Measurements from ENCODE around the gene F8. TPM values are rescaled to one million over a fixed set of nuclear protein-coding genes. Genes with fewer than 3 reads are reported as not detected.

Gene F8
- total and polyA plus RNA-seq, 4 donors: 2.7 to 49.9 (median 15.2) TPM

GRCh38 chrX:155046811-155047528, 24.4 kb upstream of the F8 start:
- no peak overlapping the region for H3K4me3 ChIP-seq (ENCODE audit: low read length in 2 of 2)
- WGBS, 2 donors: 61 to 87% methylated on average over 5 of the region's 5 CpGs
- no peaks in the 10 kb centered on the region for H3K4me1 ChIP-seq (ENCODE audit: control insufficient read depth in 1 of 2, insufficient read depth in 2 of 2, low read length in 2 of 2)
- no peaks in the 10 kb centered on the region for H3K27me3 ChIP-seq (ENCODE audit: control insufficient read depth in 1 of 2, insufficient read depth in 2 of 2, low read length in 1 of 2)
- H3K36me3 ChIP-seq (ENCODE audit: control insufficient read depth in 1 of 2, insufficient read depth in 2 of 2, low read length in 1 of 2): peaks cover 0 to 4% of the 10 kb centered on the region in 2 donors
- intact Hi-C loops (cut with DNase I): no loop called here
- no peak overlapping the region for H3K27ac ChIP-seq (ENCODE audit: low read depth in 1 of 2, low read length in 2 of 2)
- ATAC-seq (ENCODE audit: low FRiP score) (no peak), DNase-seq (no peak)
- no peaks in the 10 kb centered on the region for H3K9me3 ChIP-seq (ENCODE audit: control insufficient read depth, low read length)

GRCh38 chrX:155046129-155046810, 23.7 kb upstream of the F8 start:
- WGBS, 2 donors: 63 to 86% methylated on average over 6 of the region's 6 CpGs
- Histone ChIP-seq H3K36me3 (ENCODE audit: control insufficient read depth in 1 of 2, insufficient read depth in 2 of 2, low read length in 1 of 2) (peaks cover 0 to 4% of the 10 kb centered on the region in 2 donors), H3K4me3 (ENCODE audit: low read length in 2 of 2) (no peak overlapping the region), H3K27ac (ENCODE audit: low read depth in 1 of 2, low read length in 2 of 2) (no peak overlapping the region), H3K4me1 (ENCODE audit: control insufficient read depth in 1 of 2, insufficient read depth in 2 of 2, low read length in 2 of 2) (no peaks in the 10 kb centered on the region), H3K9me3 (ENCODE audit: control insufficient read depth, low read length) (no peaks in the 10 kb centered on the region), H3K27me3 (ENCODE audit: control insufficient read depth in 1 of 2, insufficient read depth in 2 of 2, low read length in 1 of 2) (no peaks in the 10 kb centered on the region)
- intact Hi-C loops (cut with DNase I): no loop called here
- DNase-seq: no peak
- no peak for ATAC-seq (ENCODE audit: low FRiP score)

GRCh38 chrX:155035688-155036087, 13.2 kb upstream of the F8 start:
- DNase-seq (no peak), ATAC-seq (ENCODE audit: low FRiP score) (no peak)
- intact Hi-C loops (cut with DNase I): no loop called here
- H3K27me3 ChIP-seq (ENCODE audit: control insufficient read depth in 1 of 2, insufficient read depth in 2 of 2, low read length in 1 of 2): no peaks in the 10 kb centered on the region
- no peaks in the 10 kb centered on the region for H3K4me1 ChIP-seq (ENCODE audit: control insufficient read depth in 1 of 2, insufficient read depth in 2 of 2, low read length in 2 of 2)
- no peaks in the 10 kb centered on the region for H3K36me3 ChIP-seq (ENCODE audit: control insufficient read depth in 1 of 2, insufficient read depth in 2 of 2, low read length in 1 of 2)
- no peaks in the 10 kb centered on the region for H3K9me3 ChIP-seq (ENCODE audit: control insufficient read depth, low read length)
- H3K4me3 ChIP-seq (ENCODE audit: low read length in 2 of 2): no peak overlapping the region
- H3K27ac ChIP-seq (ENCODE audit: low read depth in 1 of 2, low read length in 2 of 2): no peak overlapping the region
- 95 to 97% methylated on average over 4 of the region's 4 CpGs for WGBS, 2 donors

- 85 to 94% methylated on average over 5 of the region's 5 CpGs for WGBS, 2 donors
- Histone ChIP-seq H3K27me3 (ENCODE audit: control insufficient read depth in 1 of 2, insufficient read depth in 2 of 2, low read length in 1 of 2) (no peaks in the 10 kb centered on the region), H3K4me1 (ENCODE audit: control insufficient read depth in 1 of 2, insufficient read depth in 2 of 2, low read length in 2 of 2) (no peaks in the 10 kb centered on the region), H3K36me3 (ENCODE audit: control insufficient read depth in 1 of 2, insufficient read depth in 2 of 2, low read length in 1 of 2) (no peaks in the 10 kb centered on the region), H3K27ac (ENCODE audit: low read depth in 1 of 2, low read length in 2 of 2) (no peak overlapping the region), H3K9me3 (ENCODE audit: control insufficient read depth, low read length) (no peaks in the 10 kb centered on the region), H3K4me3 (ENCODE audit: low read length in 2 of 2) (no peak overlapping the region)
- intact Hi-C loops (cut with DNase I): loop anchor here in 1 of 2 donors (5.0 kb wide), 1 partner anchor 36 kb away; no protein-coding TSS in a partner anchor
- DNase-seq (no peak), ATAC-seq (ENCODE audit: low FRiP score) (no peak)
Observed at GRCh38 chrX:155031657-155032056, 9.1 kb upstream of the F8 start.

- Histone ChIP-seq H3K27me3 (ENCODE audit: control insufficient read depth in 1 of 2, insufficient read depth in 2 of 2, low read length in 1 of 2) (no peaks in the 10 kb centered on the region), H3K27ac (ENCODE audit: low read depth in 1 of 2, low read length in 2 of 2) (peak overlapping the region in 1 of 2 donors; percentile 33), H3K4me3 (ENCODE audit: low read length in 2 of 2) (no peak overlapping the region), H3K4me1 (ENCODE audit: control insufficient read depth in 1 of 2, insufficient read depth in 2 of 2, low read length in 2 of 2) (no peaks in the 10 kb centered on the region), H3K9me3 (ENCODE audit: control insufficient read depth, low read length) (no peaks in the 10 kb centered on the region), H3K36me3 (ENCODE audit: control insufficient read depth in 1 of 2, insufficient read depth in 2 of 2, low read length in 1 of 2) (no peaks in the 10 kb centered on the region)
- intact Hi-C loops (cut with DNase I): no loop called here
- WGBS, 2 donors: 61 to 64% methylated on average over 2 of the region's 2 CpGs
- no peak for ATAC-seq (ENCODE audit: low FRiP score)
- DNase-seq: no peak
Observed at GRCh38 chrX:155028877-155029291, 6.4 kb upstream of the F8 start.

- Histone ChIP-seq H3K4me1 (ENCODE audit: control insufficient read depth in 1 of 2, insufficient read depth in 2 of 2, low read length in 2 of 2) (no peaks in the 10 kb centered on the region), H3K36me3 (ENCODE audit: control insufficient read depth in 1 of 2, insufficient read depth in 2 of 2, low read length in 1 of 2) (no peaks in the 10 kb centered on the region), H3K9me3 (ENCODE audit: control insufficient read depth, low read length) (no peaks in the 10 kb centered on the region), H3K4me3 (ENCODE audit: low read length in 2 of 2) (peak overlapping the region in 1 of 2 donors; percentile 14), H3K27me3 (ENCODE audit: control insufficient read depth in 1 of 2, insufficient read depth in 2 of 2, low read length in 1 of 2) (no peaks in the 10 kb centered on the region), H3K27ac (ENCODE audit: low read depth in 1 of 2, low read length in 2 of 2) (no peak overlapping the region)
- 25 to 35% methylated on average over 3 of the region's 3 CpGs for WGBS, 2 donors
- intact Hi-C loops (cut with DNase I): no loop called here
- no peak for DNase-seq
- ATAC-seq (ENCODE audit: low FRiP score): no peak
Observed at GRCh38 chrX:155028129-155028528, 5.6 kb upstream of the F8 start.

- Histone ChIP-seq H3K27me3 (ENCODE audit: control insufficient read depth in 1 of 2, insufficient read depth in 2 of 2, low read length in 1 of 2) (no peaks in the 10 kb centered on the region), H3K9me3 (ENCODE audit: control insufficient read depth, low read length) (no peaks in the 10 kb centered on the region), H3K36me3 (ENCODE audit: control insufficient read depth in 1 of 2, insufficient read depth in 2 of 2, low read length in 1 of 2) (no peaks in the 10 kb centered on the region), H3K27ac (ENCODE audit: low read depth in 1 of 2, low read length in 2 of 2) (peak overlapping the region; percentile 43 to 69), H3K4me3 (ENCODE audit: low read length in 2 of 2) (peak overlapping the region; percentile 35 to 49), H3K4me1 (ENCODE audit: control insufficient read depth in 1 of 2, insufficient read depth in 2 of 2, low read length in 2 of 2) (no peaks in the 10 kb centered on the region)
- DNase-seq (no peak), ATAC-seq (ENCODE audit: low FRiP score) (peak; percentile 64)
- 1 to 33% methylated on average over 14 of the region's 14 CpGs for WGBS, 2 donors
- intact Hi-C loops (cut with DNase I): no loop called here
Observed at GRCh38 chrX:155027509-155028066, 5.1 kb upstream of the F8 start.

- Histone ChIP-seq H3K9me3 (ENCODE audit: control insufficient read depth, low read length) (no peaks in the 10 kb centered on the region), H3K36me3 (ENCODE audit: control insufficient read depth in 1 of 2, insufficient read depth in 2 of 2, low read length in 1 of 2) (no peaks in the 10 kb centered on the region), H3K4me1 (ENCODE audit: control insufficient read depth in 1 of 2, insufficient read depth in 2 of 2, low read length in 2 of 2) (no peaks in the 10 kb centered on the region), H3K27ac (ENCODE audit: low read depth in 1 of 2, low read length in 2 of 2) (peak within 1 kb of the TSS; percentile 43 to 69), H3K4me3 (ENCODE audit: low read length in 2 of 2) (peak within 1 kb of the TSS; percentile 35 to 49), H3K27me3 (ENCODE audit: control insufficient read depth in 1 of 2, insufficient read depth in 2 of 2, low read length in 1 of 2) (no peaks in the 10 kb centered on the region)
- DNase-seq (peak; percentile 96), ATAC-seq (ENCODE audit: low FRiP score) (peak; percentile 95)
- WGBS, 2 donors: 0 to 32% methylated on average over 68 to 82 of the region's 82 CpGs
- intact Hi-C loops (cut with DNase I): no loop called here
Observed at GRCh38 chrX:155026727-155027508, 4.4 kb upstream of the F8 start, which contains the start of gene FUNDC2. Gene FUNDC2, plus strand, starts transcription at chrX:155026844. Its CDS starts 95 bp downstream, at chrX:155026939.
